Measurements from ENCODE around the gene ZHX3.
A peak's percentile ranks its signal among the peaks of the same experiment; 100 is the strongest.

DNA sequence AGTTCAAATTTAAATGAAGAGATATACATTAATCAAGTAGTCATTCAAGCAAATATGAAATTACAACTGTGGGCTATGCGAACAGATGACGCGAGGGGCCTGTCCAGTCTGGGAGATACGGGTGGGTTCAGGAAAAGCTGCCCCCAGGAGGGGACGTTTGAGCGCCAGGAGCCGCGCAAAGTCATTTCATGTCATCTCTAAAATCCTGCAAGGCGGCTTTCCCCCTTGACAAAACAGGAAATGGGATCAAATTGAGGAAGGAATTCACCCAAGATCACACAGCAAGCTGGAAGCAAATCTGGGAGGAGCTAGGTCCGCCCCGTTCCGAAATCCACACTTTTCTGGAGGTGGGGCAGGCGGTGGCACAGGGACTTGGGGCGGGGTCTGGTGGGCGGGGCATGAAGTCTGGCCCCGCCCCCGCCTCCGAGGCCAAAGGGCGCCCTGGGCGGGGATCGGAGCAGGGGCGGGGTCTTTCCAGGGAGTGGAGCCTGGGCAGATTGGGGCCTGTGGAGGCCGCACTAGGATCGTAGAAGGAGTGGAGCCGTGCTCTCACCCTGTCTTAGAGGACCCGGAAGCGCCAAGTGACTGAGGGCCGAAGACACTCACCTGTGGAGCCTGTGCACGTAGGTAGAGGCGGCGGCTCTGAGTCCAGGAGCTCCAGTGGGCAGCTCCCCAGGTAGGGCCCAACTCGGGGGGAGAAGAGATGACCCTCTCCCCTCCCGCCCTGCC is 23.0 kb upstream of the ZHX3 start, which contains the start of gene LPIN3:
- TF ChIP-seq, protein P1, sequence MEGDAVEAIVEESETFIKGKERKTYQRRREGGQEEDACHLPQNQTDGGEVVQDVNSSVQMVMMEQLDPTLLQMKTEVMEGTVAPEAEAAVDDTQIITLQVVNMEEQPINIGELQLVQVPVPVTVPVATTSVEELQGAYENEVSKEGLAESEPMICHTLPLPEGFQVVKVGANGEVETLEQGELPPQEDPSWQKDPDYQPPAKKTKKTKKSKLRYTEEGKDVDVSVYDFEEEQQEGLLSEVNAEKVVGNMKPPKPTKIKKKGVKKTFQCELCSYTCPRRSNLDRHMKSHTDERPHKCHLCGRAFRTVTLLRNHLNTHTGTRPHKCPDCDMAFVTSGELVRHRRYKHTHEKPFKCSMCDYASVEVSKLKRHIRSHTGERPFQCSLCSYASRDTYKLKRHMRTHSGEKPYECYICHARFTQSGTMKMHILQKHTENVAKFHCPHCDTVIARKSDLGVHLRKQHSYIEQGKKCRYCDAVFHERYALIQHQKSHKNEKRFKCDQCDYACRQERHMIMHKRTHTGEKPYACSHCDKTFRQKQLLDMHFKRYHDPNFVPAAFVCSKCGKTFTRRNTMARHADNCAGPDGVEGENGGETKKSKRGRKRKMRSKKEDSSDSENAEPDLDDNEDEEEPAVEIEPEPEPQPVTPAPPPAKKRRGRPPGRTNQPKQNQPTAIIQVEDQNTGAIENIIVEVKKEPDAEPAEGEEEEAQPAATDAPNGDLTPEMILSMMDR (IDR thresholded peaks at IDR 0.05), result peak in 9 of 12 donors; percentile 1 to 69 (median 35)
- peak in 1 of 2 donors; percentile 74 for TF ChIP-seq POLR2A (IDR thresholded peaks at IDR 0.05)

All from heart left ventricle (tissue), 13 donors.